Panc1 (cell line): ENCODE results near the gene KCNMB2. TPM values are rescaled to one million over a fixed set of nuclear protein-coding genes. Genes with fewer than 3 reads are reported as not detected.

Experiments used
- ATAC-seq: fragments of 200-7000 bp; cut with Tn5 transposase; 2 replicates; pipeline ENCODE4 v1.9.1; 2020; ENCODE audit warnings: mild to moderate bottlenecking, moderate library complexity
- Bru-seq: library from RNA; stranded (reverse); fragments of 400-500 nt; gene quantifications from one replicate; lab custom pipeline; 2021; lab: Mats Ljungman, UMichigan
- BruChase-seq, 2 experiments: library from RNA; stranded (reverse); fragments of 400-500 nt; gene quantifications; one replicate each; lab custom pipeline; 2021; lab: Mats Ljungman, UMichigan
- BruUV-seq: library from RNA; stranded (reverse); fragments of 400-500 nt; replicated peaks from 2 replicates; lab custom pipeline; 2021; lab: Mats Ljungman, UMichigan
- CTCF ChIA-PET: fragments of 300-600 bp; sonication (Branson Sonifier 250); formaldehyde crosslinking; loops from one replicate; lab custom pipeline; 2022; ENCODE audit warnings: antibody characterized with exemption; lab: Charles Lee
- POLR2A ChIA-PET: fragments of 300-600 bp; sonication (Branson Sonifier 250); formaldehyde crosslinking; loops from one replicate; lab custom pipeline; 2022; ENCODE audit warnings: antibody characterized with exemption; lab: Charles Lee
- DNase-seq: peaks from one replicate; pipeline ENCODE4 v3.0.0-alpha.2; 2010; ENCODE audit warnings: low read depth, low spot score
- H3K27ac ChIP-seq: 2 replicates; pipeline ENCODE4 v1.5.1; 2011; ENCODE audit warnings: mild to moderate bottlenecking, low read length, inconsistent platforms
- H3K27me3 ChIP-seq: fragments of 200-500 bp; sonication (Bioruptor generic); 2 replicates; pipeline ENCODE4 v1.6.0; 2014; ENCODE audit warnings: low read length, inconsistent platforms; ENCODE audit not compliant: control insufficient read depth, insufficient read depth
- H3K36me3 ChIP-seq: fragments of 200-500 bp; sonication (Bioruptor generic); 2 replicates; pipeline ENCODE4 v1.5.1; 2014; ENCODE audit warnings: inconsistent platforms, mild to moderate bottlenecking, low read length, moderate library complexity; ENCODE audit not compliant: control insufficient read depth, insufficient read depth
- H3K4me1 ChIP-seq: 2 replicates; pipeline ENCODE4 v1.5.1; 2011; ENCODE audit warnings: inconsistent platforms, mild to moderate bottlenecking, low read length, moderate library complexity; ENCODE audit not compliant: control insufficient read depth, insufficient read depth
- H3K4me3 ChIP-seq, 2 experiments: 2 replicates each; pipeline ENCODE4 v1.5.1; 2011 to 2012; ENCODE audit warnings: low read depth in 2 of 2, low read length in 2 of 2, mild to moderate bottlenecking in 2 of 2, inconsistent platforms in 1 of 2, moderate library complexity in 1 of 2
- H3K9me3 ChIP-seq: fragments of 200-500 bp; sonication (Bioruptor generic); 2 replicates; pipeline ENCODE4 v1.5.1; 2014; ENCODE audit warnings: low read depth, mild to moderate bottlenecking, inconsistent platforms, low read length, moderate library complexity; ENCODE audit not compliant: control insufficient read depth, insufficient read depth
- POLR2AphosphoS5 ChIP-seq: IDR thresholded peaks from 2 replicates; pipeline ENCODE4 v1.6.1; 2012; ENCODE audit warnings: mild to moderate bottlenecking, low read depth, low read length, moderate library complexity
- REST ChIP-seq, 2 experiments: IDR thresholded peaks; 2 replicates each; pipeline ENCODE4 v1.6.1; 2011 to 2012; ENCODE audit warnings: low read depth in 2 of 2, control low read depth in 1 of 2, low read length in 1 of 2, mild to moderate bottlenecking in 1 of 2, moderate library complexity in 1 of 2; ENCODE audit not compliant: insufficient read depth in 1 of 2
- SIN3A ChIP-seq: IDR thresholded peaks from 2 replicates; pipeline ENCODE4 v1.6.1; 2012; ENCODE audit warnings: low read depth, mild to moderate bottlenecking, low read length, moderate library complexity, borderline replicate concordance; ENCODE audit not compliant: insufficient read depth
- TCF7L2 ChIP-seq: IDR thresholded peaks from 2 replicates; pipeline ENCODE4 v1.6.1; 2011; ENCODE audit warnings: mild to moderate bottlenecking, low read depth, low read length, inconsistent platforms
- in situ Hi-C: cut with HindIII; loops from 2 replicates; pipeline ENCODE4 v1.10.0; 2016; ENCODE audit warnings: low sequenced_read_pairs, low pct_unique_long_range_greater_than_20kb
- intact Hi-C: fragments of 100-400 bp; cut with micrococcal nuclease; formaldehyde crosslinking; loops from one replicate; pipeline ENCODE4 v1.10.0; 2022; ENCODE audit not compliant: unreplicated experiment
- long read RNA-seq: library from polyadenylated mRNA; unstranded; transcript quantifications from one replicate; pipeline ENCODE4 v2.0.0, GENCODE V29; 2021; ENCODE audit not compliant: unreplicated experiment
- polyA plus RNA-seq: library from polyadenylated mRNA; unstranded; fragments of >200 nt; gene quantifications from one replicate; pipeline ENCODE4 v1.2.1, GENCODE V29; 2012; ENCODE audit warnings: missing spikeins; ENCODE audit not compliant: insufficient read length
- total RNA-seq: library from RNA; stranded (reverse); gene quantifications from one replicate; pipeline ENCODE4 v1.2.1, GENCODE V29; 2021; ENCODE audit not compliant: unreplicated experiment
- TF ChIP-seq, protein P1 (sequence below): fragments of 450-650 bp; IDR thresholded peaks from 2 replicates; pipeline ENCODE4 v1.5.1; 2017; ENCODE audit warnings: mild to moderate bottlenecking

The KCNMB2 gene
- total RNA-seq (not detected), Bru-seq, nascent RNA (not detected), BruChase-seq, experiment 1, labeled RNA remaining after a 2-hour chase (not detected), BruChase-seq, experiment 2, labeled RNA remaining after a 6-hour chase (not detected)
- polyA plus RNA-seq, result not detected
- long read RNA-seq, result 0 reads

DNA sequence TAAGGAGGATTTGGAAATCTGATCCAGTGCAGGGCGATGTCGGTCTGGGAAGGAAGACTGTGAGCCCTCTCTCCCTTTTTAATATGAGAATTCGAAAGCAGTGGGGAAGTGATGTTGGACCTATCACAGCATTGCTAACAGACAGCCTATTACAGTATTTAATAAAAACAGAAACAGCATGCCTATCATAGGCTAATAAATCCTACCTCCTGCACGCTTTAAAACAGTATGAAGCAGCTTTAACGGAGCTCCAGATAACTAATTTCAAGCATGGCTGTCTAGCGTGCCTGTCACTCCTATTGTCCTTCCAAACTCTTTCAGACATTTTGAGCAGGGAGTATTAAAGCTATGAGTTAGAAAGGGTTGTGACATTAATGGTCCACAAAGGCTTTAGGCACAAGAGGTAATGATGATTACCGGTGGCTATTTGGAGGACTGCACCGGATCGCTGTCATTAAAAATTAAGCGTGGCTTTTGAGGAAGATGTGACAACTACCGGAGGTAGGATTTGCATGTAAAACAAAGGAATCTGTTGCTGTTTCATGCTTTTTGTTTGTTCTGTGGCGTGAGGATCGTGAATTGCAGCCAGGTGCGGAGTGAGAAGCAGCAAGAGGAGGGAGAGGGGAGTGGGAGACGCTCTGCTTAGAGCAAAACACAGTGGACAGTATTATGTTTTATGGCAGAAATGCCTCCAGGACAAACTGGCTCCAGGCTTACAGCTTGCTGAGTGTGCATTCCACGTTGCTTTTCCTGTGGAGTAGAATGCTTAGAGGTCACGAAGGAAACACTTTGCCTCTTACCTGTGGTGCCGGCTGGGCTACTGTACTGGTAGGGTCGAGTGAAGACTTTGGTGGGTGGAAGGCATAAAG, at the start of gene KCNMB2:
Gene KCNMB2 (plus strand): TSS at position 226 of the 869 bp plus-strand sequence.
- Histone ChIP-seq H3K4me1 (peaks cover 3% of the 10 kb centered on the region; the same call in 1 of the 2 replicates), H3K9me3 (no peaks in the 10 kb centered on the region), H3K27ac (no peak within 1 kb of the TSS), H3K27me3 (peaks cover 32% of the 10 kb centered on the region), H3K4me3 (peak within 1 kb of the TSS in 1 of 2 experiments; percentile 34; a peak in 2 of 4 replicates), H3K36me3 (no peaks in the 10 kb centered on the region)
- TF ChIP-seq POLR2AphosphoS5 (no peak), SIN3A (no peak), TCF7L2 (no peak)
- TF ChIP-seq, protein P1, sequence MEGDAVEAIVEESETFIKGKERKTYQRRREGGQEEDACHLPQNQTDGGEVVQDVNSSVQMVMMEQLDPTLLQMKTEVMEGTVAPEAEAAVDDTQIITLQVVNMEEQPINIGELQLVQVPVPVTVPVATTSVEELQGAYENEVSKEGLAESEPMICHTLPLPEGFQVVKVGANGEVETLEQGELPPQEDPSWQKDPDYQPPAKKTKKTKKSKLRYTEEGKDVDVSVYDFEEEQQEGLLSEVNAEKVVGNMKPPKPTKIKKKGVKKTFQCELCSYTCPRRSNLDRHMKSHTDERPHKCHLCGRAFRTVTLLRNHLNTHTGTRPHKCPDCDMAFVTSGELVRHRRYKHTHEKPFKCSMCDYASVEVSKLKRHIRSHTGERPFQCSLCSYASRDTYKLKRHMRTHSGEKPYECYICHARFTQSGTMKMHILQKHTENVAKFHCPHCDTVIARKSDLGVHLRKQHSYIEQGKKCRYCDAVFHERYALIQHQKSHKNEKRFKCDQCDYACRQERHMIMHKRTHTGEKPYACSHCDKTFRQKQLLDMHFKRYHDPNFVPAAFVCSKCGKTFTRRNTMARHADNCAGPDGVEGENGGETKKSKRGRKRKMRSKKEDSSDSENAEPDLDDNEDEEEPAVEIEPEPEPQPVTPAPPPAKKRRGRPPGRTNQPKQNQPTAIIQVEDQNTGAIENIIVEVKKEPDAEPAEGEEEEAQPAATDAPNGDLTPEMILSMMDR, result no peak
- ATAC-seq, result peak; percentile 30; the same call in 1 of the 2 replicates
- ChIA-PET POLR2A (interaction anchor here (0.6 kb wide), 1 partner anchor 610 kb away, joined by 6 read pairs; no protein-coding TSS in a partner anchor), CTCF (no interaction called here)
- BruUV-seq, result no TSS peak
- no peak for DNase-seq
- intact Hi-C loops (no loop called here), in situ Hi-C loops (no loop called here)

GRCh38 chr3:178486903-178487302, 49.3 kb upstream of the KCNMB2 start:
- ATAC-seq (no peak), DNase-seq (no peak)
- Histone ChIP-seq H3K36me3 (no peaks in the 10 kb centered on the region), H3K27me3 (peaks cover 5% of the 10 kb centered on the region), H3K4me1 (no peaks in the 10 kb centered on the region), H3K27ac (no peak overlapping the region), H3K9me3 (no peaks in the 10 kb centered on the region), H3K4me3 (no peak overlapping the region)
- in situ Hi-C loops (no loop called here), intact Hi-C loops (no loop called here)
- no peak for TF ChIP-seq REST (IDR thresholded peaks at IDR 0.05; ENCODE audit: insufficient read depth in 1 of 2, low read depth in 2 of 2, low read length in 1 of 2)
- TF ChIP-seq TCF7L2, result no peak
- TF ChIP-seq, protein P1, result no peak
- no peak for TF ChIP-seq SIN3A
- TF ChIP-seq POLR2AphosphoS5, result no peak
- POLR2A ChIA-PET, result no interaction called here
- no TSS peak for BruUV-seq
- CTCF ChIA-PET, result no interaction called here
